Brain microvascular endothelial cell (primary cell): ENCODE data around the gene TMEM97.
"Not testable (repeated sequence)": the region's sequence is repeated elsewhere in the genome, so short reads cannot be mapped to it uniquely, and the experiment has no call there.

Experiments
- DNase-seq: peaks from one replicate; pipeline ENCODE4 v3.0.0-alpha.2; 2020
- H3K27ac ChIP-seq: fragments of 250-450 bp; sonication (Bioruptor Pico); 2 replicates; pipeline ENCODE4 v1.5.1; 2020; ENCODE audit warnings: mild to moderate bottlenecking, moderate library complexity
- H3K27me3 ChIP-seq: fragments of 250-450 bp; sonication (Bioruptor Pico); replicated peaks from 2 replicates; pipeline ENCODE4 v1.5.1; 2020; ENCODE audit warnings: mild to moderate bottlenecking
- H3K36me3 ChIP-seq: fragments of 250-450 bp; sonication (Bioruptor Pico); replicated peaks from 2 replicates; pipeline ENCODE4 v1.5.1; 2020; ENCODE audit warnings: mild to moderate bottlenecking
- H3K4me3 ChIP-seq: 2 replicates; pipeline ENCODE4 v1.5.1; 2011; ENCODE audit warnings: low read depth, mild to moderate bottlenecking, control low read depth, low read length, moderate library complexity
- CTCF ChIP-seq: IDR thresholded peaks from 2 replicates; pipeline ENCODE4 v1.5.1; 2011; ENCODE audit warnings: low read depth, mild to moderate bottlenecking, moderate library complexity, low read length, control low read depth, inconsistent platforms; ENCODE audit errors: missing control alignments
- in situ Hi-C: cut with HindIII; loops from 2 replicates; pipeline ENCODE4 v1.10.0; 2017; ENCODE audit warnings: low sequenced_read_pairs, low pct_ligation_motif_present

Gene TMEM97

GRCh38 chr17:28338056-28338768 lies 19.2 kb downstream of the TMEM97 start:
- TF ChIP-seq CTCF = no peak
- Histone ChIP-seq H3K27ac (peak overlapping the region; percentile 29), H3K4me3 (no peak overlapping the region), H3K36me3 (peaks cover 35% of the 10 kb centered on the region), H3K27me3 (no peaks in the 10 kb centered on the region)
- in situ Hi-C loops = no loop called here
- DNase-seq = peak; percentile 38

GRCh38 chr17:28338769-28339212 lies 19.8 kb downstream of the TMEM97 start:
- Histone ChIP-seq H3K27ac (peak overlapping the region; percentile 29), H3K36me3 (peaks cover 39% of the 10 kb centered on the region)
- DNase-seq, H3K4me3 ChIP-seq, H3K27me3 ChIP-seq, in situ Hi-C loops: not testable (repeated sequence)

- no peak for TF ChIP-seq CTCF
- in situ Hi-C loops = no loop called here
- Histone ChIP-seq H3K27me3 (no peaks in the 10 kb centered on the region), H3K27ac (no peak overlapping the region), H3K36me3 (peaks cover 44% of the 10 kb centered on the region), H3K4me3 (no peak overlapping the region)
- DNase-seq = no peak
Observed at GRCh38 chr17:28339431-28339830, 20.4 kb downstream of the TMEM97 start.

GRCh38 chr17:28340374-28340773 lies 21.4 kb downstream of the TMEM97 start:
- DNase-seq = no peak
- Histone ChIP-seq H3K27ac (no peak overlapping the region), H3K27me3 (no peaks in the 10 kb centered on the region), H3K4me3 (no peak overlapping the region), H3K36me3 (peaks cover 49% of the 10 kb centered on the region)
- in situ Hi-C loops = no loop called here
- TF ChIP-seq CTCF = no peak

- Histone ChIP-seq H3K27me3 (no peaks in the 10 kb centered on the region), H3K4me3 (no peak overlapping the region), H3K27ac (no peak overlapping the region), H3K36me3 (peaks cover 59% of the 10 kb centered on the region)
- in situ Hi-C loops = no loop called here
- no peak for TF ChIP-seq CTCF
- DNase-seq = no peak
Observed at GRCh38 chr17:28341516-28341915, 22.5 kb downstream of the TMEM97 start.

- H3K27ac ChIP-seq = no peak overlapping the region
- in situ Hi-C loops = no loop called here
- H3K36me3 ChIP-seq = peaks cover 61% of the 10 kb centered on the region
- no peaks in the 10 kb centered on the region for H3K27me3 ChIP-seq
- no peak for TF ChIP-seq CTCF
- H3K4me3 ChIP-seq = no peak overlapping the region
- no peak for DNase-seq
Observed at GRCh38 chr17:28342313-28342712, 23.3 kb downstream of the TMEM97 start.
